GM18909 (cell line): ENCODE data around the gene CACNA1C.
A peak's percentile ranks its signal among the peaks of the same experiment; 100 is the strongest.
"Not testable (repeated sequence)": the region's sequence is repeated elsewhere in the genome, so short reads cannot be mapped to it uniquely, and the experiment has no call there.

Source experiments
- ATAC-seq: cut with Tn5 transposase; IDR thresholded peaks from one replicate; pipeline ENCODE4 v1.9.1; 2021; ENCODE audit warnings: mild to moderate bottlenecking; ENCODE audit not compliant: unreplicated experiment, poor library complexity

Gene CACNA1C

DNA sequence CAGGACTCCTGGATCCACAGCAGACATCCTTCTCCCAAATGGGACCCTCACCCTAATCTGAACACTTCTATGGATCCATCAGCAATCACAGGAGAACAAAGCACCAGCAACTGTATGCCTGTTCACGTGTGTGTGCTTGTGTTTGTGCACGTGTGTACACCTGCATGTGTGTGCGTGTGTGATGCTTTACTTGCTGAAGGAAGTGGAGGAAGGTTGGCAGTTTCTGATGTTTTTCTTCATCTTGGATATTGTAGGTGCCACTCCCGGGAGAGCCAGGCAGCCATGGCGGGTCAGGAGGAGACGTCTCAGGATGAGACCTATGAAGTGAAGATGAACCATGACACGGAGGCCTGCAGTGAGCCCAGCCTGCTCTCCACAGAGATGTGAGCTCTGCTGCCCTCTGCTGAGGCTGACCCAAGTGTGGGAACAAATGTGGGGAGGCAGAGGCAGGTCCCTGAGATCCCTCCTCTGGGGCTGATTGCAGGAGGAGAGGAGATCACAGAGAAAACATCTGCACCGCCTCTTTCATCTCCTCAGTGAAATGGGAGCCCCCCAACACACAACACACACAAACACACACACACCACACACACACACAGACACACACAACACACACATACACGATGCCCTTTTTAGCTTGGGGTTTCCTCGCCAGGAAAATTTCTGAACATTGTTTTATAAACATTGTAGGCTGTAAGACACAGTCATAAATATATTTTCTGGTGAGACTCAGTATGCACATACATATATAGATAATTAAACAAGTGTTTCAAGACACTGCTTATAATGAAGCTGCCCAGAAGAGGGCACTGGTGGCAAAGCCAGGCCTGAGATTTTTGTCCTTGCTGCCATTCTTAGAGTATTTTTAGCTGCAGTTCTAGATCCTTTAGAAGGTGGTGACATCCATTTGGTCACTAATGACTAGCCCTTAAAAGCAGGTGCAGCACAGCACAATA is 629.8 kb downstream of the CACNA1C start:
- no peak for ATAC-seq

DNA sequence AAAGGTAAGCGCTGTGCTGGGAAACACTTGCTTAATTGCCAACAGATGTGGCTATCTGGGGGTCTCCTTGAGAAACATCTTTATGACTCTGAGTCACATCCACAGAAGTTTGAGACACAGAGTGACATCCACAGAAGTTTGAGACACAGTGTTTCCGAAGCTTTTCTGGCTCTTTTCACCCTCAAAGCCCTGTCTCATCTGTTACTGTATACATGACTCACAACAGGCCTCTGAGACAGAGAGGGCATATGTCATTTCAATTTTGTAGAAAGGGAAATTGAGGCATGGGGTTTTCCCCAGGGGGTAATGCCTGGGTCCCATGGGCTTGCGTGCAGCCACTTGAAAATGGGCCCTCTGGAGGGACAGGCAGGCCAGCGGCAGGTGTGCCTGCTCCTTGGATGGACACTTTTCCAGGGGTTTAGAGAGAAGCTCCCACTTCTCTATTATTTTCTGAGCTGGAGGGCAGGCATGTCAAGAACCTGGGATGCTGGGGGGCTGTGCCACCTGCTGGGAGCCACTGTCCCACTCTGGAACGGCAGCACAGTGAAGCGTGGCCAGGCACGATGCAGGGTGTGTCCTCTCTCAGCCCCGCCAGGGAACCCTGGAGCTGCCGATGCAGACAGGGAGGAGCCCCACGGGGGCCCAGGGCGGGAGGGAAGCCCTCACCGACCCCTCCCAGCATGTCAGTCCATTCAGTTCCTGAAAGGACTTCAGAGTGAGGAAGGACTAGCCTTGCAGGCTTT is 630.7 kb downstream of the CACNA1C start:
- ATAC-seq: no peak

DNA sequence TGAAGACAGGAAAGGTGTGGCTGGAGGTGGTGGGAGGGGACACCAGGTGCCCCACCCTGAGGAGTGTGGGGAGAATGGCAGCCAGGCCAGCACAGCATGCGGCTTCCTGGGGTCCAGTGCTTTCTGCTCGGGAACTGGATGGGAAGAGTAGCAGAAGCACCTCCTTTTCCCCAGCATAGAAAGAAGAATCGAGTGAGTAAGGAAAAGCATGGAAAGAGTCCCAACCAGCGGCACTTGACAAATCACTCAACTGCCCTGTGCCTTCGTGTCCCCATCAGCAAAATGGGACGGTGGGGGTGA is 631.2 kb downstream of the CACNA1C start:
- ATAC-seq: not testable (repeated sequence)

DNA sequence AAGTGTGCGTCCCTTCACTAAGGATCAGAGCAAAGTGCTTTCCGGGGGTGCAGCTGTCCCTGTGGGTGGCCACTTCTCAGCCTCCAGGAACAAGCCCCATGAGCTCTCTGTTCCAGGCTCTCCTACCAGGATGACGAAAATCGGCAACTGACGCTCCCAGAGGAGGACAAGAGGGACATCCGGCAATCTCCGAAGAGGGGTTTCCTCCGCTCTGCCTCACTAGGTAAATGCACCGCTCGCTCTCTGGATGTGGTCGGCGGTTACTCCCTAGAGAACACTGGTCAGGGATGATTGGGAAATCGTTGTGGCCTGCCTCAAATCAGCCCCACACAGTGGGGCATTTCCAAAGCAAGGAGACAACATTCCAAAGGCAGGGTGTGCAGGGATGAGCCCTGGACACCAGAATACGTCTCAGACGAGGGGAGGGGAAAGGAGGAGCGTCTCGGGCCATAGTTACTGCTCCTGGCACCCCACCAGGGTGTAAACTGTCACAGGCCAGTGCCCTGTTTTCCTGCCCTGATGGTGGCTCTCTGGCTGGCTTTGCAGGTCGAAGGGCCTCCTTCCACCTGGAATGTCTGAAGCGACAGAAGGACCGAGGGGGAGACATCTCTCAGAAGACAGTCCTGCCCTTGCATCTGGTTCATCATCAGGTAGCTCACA is 633.0 kb downstream of the CACNA1C start:
- not testable (repeated sequence) for ATAC-seq

DNA sequence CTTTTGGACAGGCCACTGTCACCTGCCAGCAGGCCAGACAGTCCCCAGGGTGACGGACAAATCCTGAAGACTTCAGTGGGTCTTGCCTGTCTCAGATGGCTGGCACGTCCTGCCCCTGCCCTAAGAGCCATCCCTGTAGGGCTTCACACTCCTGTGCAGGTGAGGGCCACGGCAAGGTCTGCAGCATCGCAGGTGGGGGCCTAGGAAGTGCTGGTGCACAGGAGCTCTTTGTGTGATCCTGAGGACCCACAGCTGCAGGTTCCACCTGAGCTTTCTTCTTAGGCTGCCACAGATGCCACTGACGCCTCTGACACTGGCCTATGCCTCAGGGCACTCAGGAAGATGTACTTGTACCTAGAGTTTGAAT is 633.5 kb downstream of the CACNA1C start:
- ATAC-seq: no peak

DNA sequence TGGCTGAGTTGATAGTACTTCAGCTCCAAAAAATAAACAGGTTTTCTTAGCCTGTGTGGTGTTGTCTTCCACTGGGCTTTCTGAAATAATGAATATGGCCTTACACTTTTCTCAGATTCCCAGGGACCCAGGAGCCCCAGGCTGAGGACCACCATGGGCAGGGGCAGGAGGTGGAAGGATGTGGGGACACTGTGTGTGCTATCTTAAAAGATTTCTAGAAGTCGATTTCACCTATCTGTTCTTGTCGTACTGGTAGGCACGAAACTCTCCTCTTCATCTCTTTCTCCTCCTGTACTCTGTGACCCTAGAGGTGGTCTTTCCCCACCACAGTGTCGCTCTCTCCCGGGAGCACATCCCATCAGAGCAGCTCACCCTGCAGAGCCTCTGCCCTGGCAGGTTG is 634.3 kb downstream of the CACNA1C start:
- no peak for ATAC-seq

DNA sequence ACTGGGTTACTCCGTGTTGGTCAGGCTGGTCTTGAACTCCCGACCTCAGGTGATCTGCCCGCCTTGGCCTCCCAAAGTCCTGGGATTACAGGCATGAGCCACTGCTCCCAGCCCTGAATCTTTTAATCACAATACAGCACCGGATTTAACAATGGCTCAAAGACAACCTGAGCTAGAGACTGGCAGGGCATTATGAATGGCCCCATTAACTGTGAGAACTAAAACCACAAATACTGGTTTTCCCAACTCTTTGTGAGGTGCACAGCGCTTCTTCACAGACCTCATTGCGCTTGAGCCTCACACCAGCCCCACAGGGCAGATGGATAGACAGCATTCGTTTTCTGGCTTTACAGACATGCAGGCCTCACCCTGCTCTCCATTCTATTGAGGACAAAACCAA is 634.9 kb downstream of the CACNA1C start:
- ATAC-seq: no peak

DNA sequence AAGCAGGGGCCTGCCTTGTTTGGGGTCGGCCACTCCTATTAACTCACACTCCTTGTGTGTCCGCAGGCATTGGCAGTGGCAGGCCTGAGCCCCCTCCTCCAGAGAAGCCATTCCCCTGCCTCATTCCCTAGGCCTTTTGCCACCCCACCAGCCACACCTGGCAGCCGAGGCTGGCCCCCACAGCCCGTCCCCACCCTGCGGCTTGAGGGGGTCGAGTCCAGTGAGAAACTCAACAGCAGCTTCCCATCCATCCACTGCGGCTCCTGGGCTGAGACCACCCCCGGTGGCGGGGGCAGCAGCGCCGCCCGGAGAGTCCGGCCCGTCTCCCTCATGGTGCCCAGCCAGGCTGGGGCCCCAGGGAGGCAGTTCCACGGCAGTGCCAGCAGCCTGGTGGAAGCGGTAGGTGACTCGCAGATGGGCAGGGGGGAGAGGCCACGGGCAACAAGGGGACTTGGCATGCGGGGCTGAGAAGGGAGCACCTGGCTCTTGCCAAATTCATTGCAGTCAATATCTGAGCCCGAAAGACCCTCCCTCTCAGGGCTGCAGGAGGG is 635.7 kb downstream of the CACNA1C start:
- ATAC-seq: no peak

DNA sequence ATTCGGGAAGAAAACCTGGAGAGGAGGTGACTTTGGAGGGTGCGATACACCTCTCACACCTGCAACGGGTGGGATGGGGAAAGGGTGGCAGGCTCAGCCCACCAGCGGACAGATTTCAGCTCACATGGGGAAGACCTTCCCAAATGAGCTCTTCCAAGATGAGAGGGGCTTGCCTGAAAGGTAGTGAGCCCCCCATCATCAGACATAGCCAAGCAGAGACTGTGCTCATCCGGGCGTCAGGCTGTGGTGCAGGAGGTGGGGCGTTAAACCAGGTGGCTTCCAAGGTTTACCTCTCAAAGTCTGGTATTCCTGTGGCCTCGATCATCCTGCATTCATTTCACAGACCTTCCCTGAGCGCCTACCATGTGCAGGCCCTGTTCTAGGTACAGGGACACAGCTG is 636.6 kb downstream of the CACNA1C start:
- no peak for ATAC-seq

DNA sequence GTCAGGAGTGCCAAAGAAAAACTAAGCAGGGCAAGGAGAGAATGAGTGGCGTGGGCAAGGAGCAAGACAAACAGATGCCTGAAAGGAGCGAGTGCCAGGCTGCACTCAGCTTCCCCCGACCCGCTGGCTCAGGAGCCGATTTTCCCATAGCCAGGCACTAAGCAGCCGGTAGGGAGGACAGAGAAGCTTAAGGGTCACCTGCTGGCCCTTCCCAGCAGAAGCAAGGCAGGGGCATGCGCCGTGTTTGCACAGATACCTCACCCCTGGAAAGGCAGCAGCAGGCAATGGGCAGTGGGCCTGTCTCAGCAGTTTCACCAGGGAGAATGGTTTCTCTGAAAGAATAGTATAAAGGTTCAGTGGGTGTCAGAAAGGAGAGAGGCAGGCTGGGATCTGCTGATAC is 637.1 kb downstream of the CACNA1C start:
- no peak for ATAC-seq

DNA sequence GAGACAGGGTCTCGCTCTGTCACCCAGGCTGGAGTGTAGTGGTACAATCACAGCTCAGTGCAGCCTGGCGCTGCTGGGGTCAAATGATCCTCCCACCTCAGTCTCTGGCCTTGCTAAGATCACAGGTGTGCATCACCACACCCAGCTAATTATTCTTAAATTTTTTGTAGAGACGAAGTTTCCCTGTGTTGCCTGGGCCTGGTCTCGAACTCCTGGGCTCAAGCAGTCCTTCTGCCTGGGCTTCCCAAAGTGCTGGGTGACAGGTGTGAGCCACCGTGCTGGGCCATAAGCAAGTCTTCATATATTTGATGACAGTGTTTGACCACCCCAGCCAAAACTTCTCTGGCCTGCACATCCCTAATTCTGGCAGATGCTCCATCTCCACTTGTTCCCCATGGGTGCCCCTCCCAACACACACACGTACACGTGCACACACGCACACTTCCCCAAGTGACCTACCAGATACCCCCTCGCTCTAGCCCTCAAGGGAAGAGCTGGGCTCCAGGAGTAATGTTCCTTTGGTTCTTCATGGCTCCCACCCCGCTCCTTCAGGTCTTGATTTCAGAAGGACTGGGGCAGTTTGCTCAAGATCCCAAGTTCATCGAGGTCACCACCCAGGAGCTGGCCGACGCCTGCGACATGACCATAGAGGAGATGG is 637.7 kb downstream of the CACNA1C start:
- no peak for ATAC-seq

DNA sequence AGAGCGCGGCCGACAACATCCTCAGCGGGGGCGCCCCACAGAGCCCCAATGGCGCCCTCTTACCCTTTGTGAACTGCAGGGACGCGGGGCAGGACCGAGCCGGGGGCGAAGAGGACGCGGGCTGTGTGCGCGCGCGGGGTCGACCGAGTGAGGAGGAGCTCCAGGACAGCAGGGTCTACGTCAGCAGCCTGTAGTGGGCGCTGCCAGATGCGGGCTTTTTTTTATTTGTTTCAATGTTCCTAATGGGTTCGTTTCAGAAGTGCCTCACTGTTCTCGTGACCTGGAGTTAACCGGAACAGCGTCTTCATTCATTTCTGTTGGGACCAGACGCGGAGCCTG is 638.2 kb downstream of the CACNA1C start:
- peak; percentile 14 for ATAC-seq

DNA sequence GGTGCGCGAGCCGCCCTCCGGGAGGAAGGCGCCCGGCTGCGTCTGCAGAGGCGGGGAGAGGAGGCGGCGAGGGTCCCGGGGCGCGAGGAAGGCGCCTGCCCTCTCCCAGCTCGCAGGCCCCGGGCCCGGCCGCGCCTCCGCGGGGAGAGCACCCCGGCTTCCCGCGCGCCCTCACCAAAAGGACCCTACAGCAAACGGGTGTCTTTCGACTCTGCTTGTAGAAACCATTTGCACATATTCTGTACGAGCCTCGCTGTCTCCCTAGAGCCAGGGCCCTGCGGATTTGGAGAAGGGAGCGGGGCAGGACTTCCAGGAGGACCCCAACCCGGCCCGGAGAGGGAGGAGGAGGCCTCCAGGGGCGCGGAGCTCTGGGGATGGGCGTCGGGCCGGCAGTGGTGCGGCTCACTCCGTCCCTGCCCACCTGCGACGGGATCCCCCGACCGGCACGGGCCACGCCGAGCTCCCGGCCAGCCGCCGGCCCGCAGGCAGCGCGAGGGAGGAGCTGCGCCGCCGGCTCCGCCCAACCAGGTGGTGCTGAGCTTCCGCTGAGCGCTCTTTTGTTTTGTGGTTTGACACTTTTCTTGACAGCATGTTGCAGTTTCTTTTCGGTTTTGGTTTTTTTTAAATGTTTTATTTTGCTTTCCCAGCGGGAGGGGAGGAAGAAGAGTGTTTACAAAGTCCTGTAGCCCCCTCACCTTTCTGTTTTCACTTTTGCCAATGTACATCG is 638.7 kb downstream of the CACNA1C start:
- peak; percentile 77 for ATAC-seq

DNA sequence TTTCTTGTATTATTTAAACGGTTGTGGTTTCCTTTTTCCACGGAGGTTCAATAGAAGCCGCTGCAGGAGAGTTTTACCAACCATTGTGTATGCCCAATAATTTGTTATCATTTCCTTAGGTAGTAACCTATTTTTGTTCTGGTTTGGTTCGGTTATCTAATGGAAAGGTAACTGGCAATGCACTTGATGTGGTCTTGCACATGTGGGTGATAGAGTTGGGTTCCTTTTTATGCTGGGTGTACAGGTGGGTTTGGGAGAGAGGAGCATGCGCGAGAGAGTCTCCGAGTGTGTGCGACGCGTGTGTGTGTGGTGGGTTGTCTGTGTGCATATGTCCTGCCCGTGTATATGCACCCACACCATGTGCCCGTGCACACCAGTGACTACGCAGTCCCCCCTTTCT is 639.3 kb downstream of the CACNA1C start:
- ATAC-seq: no peak

DNA sequence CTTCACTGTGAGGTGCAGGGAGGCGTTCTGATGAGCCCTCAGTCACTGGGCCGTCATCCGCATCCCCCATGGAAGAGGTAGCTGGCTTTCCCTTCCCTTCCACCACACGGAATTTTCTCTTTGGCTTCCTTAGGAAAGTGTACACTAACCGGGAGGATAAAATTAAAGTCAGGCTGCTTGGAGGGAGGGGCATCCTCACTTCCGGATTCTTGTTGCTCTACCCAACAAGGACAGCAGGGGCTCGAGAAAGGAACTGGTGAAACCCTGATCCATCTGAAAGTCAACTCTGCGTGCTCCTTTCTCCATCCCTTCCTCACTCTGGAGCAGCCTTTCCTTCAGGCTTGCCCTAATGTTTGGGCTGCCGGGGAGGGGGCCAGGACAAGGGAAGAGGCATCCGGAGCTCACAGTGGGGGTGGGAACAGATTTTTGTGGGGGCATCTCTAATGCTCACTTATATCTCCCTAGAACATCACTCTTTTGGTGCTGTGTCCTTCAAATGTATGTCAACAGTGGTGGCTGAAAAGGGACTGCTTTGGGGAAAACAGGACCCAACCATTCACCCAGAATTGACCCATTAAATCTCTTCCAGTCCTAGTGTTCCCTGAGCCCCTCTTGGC is 640.6 kb downstream of the CACNA1C start:
- ATAC-seq: no peak

DNA sequence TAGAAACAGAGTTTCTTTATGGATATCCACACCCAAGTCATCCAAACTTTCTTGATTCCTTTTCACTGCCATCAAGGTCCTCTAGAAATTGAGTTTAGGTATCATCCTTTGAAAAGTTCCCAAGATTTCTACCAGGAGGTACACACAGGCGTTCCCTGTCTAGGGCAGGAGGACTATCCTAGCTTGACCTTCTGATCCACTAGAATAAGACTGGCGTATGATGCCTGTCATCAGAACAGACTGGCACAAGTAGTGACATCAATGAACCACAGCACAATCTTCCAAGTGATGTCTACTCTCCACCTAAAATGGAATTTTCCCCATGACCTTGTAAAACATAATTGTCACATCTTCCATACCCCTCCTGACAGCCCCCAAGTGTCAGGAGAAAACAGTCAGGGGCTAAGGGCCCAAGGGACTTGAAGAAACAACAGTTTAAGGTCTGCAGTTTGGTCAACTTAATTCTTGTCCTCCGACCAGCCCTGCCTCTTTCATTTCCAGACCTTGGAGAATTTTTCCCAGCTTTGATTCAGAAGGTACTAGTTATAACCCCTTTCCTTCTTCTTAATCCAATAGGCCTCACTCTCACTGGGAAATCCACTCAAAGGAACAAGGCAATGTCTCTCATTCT is 641.3 kb downstream of the CACNA1C start:
- no peak for ATAC-seq

DNA sequence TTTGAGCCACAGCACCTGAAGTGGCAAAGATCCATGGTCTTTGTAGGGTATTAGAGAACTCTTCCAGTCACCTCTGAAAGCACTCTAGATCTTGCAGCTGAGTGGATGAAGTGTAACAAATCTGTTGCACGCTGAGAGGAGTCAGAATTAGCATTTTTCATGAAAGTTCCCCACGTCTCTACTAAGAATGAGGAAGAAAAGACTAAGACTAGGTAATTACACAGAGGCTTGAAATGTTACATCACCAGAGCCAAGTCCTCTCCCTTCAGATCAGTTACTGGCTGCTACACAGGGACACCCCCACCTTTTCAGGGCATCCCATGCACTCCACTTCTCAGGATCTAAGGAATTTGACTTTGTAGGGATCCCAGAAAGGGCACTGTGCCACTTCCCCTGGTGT is 643.3 kb downstream of the CACNA1C start:
- no peak for ATAC-seq

DNA sequence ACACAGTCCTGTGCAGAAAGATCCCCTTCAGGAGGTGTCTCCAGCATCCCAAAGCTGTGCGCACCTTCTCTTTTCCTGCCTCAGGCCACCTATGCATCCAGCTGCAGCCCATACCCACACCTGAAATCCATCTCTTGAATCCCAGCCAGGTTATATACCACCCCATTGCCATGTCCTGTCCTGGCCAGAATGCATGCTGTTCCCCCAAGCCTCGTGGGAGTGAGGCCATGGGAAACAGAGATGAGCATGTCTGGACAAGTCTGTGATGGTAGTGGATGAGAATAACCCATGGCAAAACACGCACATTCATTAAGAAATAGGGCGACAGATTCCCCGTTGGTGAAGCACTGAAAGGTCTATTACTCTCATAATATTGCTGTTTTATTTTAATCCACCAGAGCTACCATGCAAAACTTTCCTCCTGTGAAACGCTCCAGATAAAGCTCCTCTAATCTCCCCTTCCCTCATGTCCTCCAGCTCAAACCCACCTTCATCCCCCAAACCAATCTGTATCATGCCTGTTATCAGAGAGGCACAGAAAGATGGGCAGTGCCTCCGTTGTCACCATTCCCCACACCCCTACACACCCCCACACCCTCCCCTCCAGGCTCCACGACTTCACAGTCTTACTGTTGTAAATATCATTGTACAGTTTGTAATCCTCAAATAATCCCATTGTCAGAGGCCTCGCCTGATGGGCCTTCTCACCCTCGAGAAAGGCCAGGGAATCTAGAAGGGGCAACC is 644.4 kb downstream of the CACNA1C start:
- no peak for ATAC-seq
